Stimulated activated CD4-positive, alpha-beta T cell treated with anti-CD3 and anti-CD28 coated beads, Interleukin-15, amount 100 ng/mL, for 24 hours (primary cell): ENCODE data around the gene ASAP3.
A peak's percentile ranks its signal among the peaks of the same experiment; 100 is the strongest.

Source experiments
- DNase-seq: peaks from one replicate; pipeline ENCODE4 v3.0.0-alpha.2; 2020

Gene ASAP3

DNA sequence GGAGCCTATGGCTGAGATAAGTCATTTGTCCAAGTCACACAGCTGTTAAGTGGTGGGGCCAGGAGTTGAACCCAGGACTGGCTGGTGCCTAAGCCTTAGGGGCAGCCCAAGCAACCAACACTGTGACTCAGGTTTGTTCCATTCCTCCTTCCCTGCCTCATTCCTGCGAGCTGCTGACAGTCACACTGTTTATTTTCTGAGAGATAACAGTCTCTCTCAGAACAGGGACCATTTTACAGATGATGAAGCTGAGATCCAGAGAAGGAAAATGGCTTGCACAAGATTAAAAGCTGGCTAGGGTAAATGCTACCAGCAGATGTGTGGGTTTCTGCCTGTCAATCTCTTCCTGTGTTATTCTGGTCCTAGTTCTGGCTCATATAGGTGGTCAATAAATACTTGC lies 35.1 kb downstream of the ASAP3 start:
- DNase-seq: no peak

DNA sequence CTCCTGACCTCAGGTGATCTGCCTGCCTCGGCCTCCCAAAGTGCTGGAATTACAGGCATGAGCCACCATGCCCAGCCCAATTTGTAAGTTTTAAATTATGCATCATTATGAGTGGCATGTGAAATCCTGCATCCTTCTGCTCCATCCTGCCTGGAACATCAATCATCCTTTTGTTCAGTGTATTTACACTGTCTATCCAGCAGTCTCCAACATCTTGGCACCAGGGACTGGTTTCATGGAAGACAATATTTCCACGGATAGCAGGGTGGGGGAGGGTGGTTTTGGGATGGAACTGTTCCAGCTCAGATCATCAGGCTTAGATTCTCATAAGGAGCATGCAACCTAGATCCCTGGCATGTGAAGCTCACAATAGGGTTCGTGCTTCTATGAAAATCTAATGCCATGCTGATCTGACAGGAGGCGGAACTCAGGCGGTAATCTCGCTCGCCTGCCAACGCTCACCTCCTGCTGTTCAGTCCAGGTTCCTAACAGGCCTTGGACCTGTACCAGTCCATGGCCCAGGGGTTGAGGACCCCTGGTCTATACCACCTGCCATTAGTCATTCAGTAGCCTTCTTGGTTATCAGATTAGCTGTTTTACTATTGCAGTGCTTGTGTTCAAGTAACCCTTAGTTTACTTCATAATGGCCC lies 37.2 kb downstream of the ASAP3 start:
- no peak for DNase-seq

DNA sequence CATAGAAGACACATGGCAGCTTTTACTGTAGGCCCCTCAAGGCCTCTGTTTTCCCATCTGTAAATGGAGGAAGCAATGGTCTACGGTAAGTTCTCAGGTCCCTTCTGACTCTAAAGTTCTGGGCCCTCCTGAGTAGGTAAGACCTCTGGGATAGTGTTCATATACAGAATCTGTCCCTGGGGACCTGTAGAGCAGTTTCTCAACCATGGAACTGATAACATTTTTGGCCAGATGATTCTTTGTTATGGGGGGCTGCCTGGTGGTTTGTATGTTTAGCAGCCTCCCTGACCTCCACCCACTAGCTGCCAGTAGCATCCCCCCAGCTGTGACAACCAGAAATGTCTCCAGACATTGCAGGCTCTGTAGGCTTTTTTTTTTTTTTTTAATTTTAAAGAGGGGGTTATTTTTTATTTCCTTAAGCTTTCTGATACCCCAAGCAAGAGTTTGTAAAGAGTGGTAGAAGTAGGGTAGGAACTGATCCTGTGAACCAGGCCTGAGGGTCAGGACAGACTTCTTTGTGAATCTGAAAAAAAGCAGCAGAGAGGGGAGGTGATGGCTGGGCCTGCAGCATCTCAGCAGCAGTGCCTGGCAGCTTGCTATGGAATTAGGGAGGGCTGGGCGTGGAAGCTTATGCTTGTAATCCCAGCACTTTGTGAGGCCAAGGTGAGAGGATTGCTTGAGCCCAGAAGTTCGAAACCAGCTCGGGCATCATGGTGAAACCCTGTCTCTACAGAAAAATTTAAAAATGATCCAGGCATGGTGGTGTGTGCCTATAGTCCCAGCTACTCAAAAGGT lies 39.2 kb downstream of the ASAP3 start:
- no peak for DNase-seq

DNA sequence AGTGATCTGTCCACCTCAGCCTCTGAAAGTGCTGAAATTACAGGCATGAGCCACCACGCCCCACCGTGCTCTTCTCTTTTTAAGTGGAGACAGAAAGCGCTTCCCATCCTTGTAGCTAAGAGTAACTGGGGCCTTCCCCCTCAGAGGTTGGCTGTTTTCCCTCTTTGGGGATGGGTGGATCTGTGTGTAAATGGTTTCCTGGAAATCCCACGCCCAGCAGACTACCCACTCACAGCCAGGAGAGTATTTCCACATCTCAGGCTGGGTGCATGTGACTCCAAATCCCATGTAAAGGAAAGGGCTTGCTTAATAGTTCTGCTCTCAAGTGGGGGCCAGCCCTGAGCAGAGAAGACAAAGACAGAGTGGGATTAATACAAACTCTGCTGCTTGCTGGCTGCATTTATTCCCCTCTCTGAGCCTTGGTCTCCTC lies 39.9 kb downstream of the ASAP3 start:
- no peak for DNase-seq

DNA sequence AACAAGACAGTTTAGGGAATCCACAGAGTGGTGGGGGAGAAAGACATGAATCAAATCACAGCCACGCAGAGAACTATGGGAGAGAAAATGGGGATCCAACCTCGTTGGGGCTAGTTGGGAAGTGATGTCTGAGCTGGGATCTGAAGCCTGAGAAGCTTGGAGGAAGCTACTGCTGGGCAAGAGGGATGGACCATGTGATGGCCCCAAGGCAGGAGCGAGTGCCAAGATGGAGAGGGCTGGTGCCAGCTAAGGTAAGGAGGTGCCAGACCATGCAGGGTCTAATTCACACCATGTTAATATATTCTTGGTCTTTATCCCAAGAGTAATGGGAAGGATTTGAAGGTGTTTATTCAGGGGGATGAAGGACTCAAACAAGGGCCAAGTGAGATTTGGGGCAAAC lies 41.2 kb downstream of the ASAP3 start:
- no peak for DNase-seq

DNA sequence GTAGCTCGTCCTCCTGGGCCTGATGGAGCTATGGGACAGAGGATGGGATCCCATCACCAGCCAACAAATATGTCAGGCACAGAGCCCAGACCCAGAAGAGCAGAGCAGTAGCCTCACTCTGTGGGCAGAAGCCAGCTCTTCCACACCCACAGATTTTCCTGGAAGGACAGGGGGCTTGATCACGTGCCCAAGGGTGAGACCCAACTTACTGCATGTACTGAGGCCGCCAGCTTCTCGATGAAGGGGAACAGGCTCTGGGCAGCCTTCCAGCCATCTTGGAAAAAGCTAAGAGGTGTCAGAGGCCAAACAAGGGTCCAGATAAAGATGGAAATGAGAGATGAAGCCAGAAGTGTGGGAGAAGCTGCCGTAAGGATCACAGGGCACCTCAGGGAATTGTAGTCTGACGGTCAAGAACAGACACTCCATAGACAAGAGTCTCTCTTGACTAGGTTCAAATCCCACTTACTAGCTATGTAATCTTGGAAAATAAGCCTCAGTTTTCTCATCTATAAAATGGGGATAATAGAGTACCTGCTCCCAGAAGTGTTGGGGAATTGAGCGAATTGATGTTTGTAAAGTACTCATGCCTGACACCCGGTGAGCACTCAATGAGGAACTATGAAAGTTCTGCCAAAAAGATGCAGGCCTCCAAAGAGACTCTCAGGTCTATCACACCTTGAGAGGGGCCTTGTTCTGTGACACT lies 42.4 kb downstream of the ASAP3 start:
- no peak for DNase-seq

DNA sequence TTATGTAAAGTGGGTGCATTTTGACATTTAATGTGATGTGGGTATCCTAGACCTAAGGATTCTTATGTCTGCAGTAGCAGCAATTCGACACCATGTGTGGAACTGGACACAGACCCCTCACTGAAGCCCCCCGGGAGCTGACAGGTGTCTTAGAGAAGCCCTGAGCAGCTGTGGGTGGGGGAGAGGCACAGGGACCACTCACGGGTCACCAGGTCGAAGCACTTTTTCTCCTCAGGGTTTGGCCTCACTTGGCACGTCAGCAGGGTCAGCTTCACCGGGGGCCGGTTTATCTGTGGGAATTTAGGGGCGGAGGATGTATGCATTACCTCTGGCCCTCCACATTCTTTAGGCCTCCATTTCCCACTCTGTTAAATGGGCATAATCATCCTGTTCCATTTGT lies 45.4 kb downstream of the ASAP3 start:
- DNase-seq: no peak

DNA sequence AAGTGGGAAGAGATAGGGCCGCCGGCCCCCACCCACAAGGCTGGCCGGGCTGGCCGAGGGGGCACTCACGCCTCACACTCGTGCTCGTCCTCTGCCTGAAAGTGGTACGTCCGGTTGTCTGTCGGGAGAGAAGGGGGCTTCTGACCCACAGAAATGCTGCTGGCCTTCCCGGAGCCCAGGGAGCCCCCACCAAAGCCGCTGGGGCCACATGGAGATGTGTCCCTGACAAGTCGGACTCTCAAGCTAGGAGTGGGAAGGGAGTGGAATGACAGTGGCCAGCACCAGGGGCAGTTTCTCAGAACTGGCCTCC lies 46.7 kb downstream of the ASAP3 start:
- DNase-seq: no peak

DNA sequence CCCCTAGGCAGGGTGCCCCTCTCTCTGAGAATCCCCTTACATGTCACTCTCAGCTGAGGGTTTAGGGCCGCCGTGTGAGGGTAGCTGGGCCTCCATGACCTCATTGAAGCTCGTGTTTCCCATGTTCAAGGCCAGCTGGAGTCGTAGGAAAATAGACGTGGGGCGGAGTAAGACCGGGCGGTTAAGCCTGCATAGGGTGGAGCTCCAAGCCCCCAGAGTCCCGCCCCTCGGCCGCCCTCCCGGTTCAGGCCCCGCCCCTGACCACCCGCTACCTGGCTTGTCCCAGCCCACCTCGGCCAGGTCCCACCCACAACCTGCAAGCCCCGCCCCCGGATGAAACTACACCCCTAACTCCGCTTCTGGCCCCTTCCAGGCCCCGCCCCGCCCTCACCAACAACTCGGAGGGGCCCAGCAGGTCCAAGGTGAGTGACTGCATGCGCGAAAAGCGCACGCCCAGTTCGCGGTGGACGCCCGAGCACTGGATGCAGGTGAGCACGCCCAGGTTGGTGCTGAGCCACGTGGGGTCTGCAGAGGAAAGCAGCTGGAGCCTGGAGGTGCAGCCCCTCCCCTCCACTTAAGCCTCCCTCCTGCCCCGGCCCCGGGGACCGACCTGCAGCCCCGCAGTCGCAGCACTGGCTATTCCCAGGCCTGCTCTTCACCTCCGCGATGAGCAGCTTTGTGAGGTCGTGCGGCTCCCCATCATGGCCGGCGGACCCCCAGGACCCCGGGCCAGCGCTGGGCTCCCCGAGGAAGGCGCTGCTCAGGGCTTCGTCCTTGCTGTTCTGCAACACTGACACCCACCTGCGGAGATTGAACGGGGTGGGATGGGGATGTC lies 47.2 kb downstream of the ASAP3 start:
- peak; percentile 51 for DNase-seq

DNA sequence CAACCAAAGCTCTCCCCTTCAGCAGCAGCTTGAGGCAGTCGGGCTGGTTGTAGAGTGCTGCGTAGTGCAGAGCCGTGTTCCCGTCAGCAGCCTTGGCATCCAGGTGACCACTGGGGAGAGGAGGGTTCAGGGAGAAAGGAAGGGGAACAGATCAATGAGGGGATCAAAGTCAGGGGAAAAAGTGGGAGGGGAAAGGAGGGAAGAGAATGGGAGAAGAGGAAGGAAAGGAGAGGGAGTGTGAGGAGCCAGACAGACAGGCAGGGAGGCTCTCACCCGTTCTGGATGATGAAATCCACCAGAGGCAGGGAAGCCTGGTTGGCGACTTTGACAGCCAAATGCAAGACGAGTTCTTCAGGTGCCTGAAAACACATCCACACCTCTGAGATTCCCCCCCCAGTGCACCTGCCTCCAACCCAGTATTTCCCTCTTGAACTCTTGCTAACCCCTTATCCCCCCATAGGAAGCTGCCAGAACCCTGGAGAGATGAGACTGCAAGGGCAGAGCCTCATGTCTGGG lies 49.7 kb downstream of the ASAP3 start:
- no peak for DNase-seq

DNA sequence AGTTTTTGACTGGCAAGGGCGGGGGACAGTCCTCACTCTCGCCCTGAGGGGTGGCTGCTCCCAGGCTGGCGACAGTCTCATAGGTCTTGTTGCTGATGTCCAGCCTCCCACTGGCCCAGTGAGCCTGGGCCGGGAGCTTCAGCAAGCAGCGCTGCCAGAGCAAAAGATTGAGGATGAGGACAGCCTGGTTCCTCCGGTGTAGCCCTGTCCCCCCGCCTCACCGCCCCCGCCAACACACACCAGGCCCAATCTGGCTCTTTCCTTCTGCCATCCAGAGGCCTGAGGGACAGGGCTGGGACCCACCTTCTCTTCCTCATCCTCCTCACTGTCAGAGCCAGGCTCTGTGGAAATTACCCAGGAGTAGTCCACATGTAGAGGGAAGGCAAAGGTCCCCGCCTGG lies 50.9 kb downstream of the ASAP3 start:
- DNase-seq: no peak

DNA sequence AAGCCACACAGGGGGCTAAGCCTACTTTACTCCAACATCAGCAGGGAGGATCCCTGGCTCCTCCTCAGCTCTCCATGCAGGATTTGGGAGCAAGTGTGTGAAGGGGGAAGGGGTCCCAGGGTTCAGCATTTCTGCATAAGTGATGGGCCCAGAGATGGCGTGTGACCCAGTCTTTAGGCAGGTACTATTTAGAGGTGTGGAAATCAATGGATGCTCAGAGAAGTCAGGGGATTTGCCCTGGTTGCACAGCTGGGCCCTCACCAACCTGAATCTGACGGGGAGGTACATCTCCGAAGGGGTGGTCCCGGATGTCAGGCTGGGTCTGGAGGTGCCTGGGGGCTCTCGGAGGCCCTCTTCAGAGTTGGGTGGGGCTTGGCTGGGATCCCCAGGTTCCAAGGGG lies 52.5 kb downstream of the ASAP3 start:
- DNase-seq: no peak

DNA sequence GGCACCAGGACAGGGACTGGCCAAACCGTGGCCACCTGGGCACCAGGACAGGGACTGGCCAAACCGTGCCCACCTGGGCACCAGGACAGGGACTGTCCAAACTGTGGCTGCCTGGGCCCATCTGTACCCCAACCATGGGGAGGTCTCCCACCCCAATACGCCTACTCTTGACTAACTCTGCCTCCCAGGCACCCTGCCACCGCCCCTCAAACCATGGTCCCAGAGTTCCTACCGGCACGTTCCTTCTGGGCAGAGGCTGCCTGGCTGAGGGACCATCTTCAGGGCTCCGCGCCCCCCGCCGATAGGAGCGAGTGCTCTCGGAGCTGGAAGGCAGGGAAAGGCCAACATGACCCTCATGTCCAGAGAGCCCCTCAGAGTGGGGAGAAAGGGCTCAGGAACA lies 53.2 kb downstream of the ASAP3 start:
- DNase-seq: no peak

DNA sequence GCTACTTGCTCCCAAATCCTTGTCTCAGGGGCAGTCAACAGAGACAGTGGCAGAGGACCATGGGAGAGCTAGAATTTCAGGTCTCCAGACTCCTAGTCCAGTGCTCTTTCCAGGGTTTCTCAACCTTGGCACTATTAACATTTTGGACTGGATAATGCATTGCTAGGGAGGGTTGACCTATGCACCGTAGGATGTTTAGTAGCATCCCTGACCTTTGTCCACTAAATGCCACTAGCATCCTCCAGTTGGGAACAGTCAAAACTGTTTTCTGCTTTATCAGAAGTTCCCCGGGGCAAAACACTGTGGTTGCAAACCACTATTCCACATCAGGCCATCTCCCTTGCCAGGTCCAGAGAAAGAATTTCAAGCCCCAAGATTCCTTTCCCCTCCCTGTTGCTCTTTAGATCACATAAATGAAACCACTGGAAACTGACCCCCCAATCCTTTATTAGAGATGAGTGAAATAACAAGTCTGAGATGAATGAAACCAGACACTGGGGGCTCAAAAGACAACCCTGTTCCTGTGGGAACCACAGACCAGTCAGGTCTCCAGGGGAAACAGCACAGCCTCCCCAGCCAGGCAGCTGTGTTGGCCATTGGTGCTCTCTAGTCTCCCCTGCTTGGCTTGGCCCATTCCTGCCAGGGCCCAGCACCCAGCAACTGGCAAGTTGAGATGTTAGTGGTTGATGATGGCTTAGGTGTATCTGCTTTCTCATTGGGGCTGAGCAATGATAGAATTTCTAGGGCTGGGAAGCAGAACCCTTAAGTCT lies 55.7 kb downstream of the ASAP3 start:
- no peak for DNase-seq

DNA sequence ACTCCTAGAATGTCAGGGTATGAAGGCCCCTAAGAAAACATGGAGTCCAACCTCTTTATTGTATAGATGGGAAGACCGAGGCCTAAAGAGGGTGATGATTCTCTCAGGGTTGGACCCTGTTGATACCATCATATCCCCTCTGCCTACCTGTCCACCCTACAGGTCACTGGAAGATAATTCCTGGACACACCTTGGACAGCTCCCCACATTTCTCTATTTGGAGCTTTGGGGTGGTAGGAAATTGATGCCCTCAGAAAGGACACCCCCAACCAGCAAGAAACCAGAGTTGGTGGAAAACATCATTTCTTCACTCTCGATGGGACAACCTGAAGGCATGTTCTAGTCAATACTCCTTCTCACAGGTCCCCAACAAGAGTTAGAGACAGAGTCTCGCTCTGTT lies 56.4 kb downstream of the ASAP3 start:
- DNase-seq: no peak

DNA sequence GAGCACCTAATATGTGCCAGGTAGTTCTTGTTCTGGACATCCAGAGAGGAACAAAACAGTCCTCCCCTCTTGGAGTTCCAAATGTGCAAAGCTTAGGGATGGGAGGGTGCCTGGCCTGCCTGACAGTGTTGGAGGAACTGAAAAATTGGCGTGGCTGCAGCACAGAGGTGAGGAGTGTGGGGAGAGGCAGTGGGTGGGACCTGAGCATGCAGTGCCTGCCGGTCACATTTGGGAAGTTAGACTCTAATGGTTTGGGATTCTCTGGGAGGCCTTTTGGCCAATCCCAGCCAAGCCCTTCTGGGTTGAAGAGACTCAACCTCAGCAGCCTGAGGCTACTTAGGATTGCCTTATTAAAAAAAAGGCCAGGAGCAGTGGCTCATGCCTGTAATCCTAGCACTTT lies 57.2 kb downstream of the ASAP3 start:
- DNase-seq: no peak

DNA sequence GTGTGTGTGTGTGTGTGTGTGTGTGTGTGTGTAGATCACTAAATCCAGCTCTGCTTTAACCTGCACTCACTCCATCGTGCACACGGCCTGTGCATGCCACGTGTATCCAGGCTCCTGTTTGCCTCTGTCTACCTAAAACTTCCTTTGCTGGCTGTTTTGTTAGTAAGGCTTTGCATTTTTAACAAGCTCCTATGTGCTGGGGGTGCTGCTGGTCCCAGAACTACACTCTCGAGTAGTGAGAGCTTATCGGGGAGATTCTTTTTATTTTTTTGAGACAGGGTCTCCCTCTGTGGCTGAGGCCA lies 58.8 kb downstream of the ASAP3 start:
- DNase-seq: no peak

DNA sequence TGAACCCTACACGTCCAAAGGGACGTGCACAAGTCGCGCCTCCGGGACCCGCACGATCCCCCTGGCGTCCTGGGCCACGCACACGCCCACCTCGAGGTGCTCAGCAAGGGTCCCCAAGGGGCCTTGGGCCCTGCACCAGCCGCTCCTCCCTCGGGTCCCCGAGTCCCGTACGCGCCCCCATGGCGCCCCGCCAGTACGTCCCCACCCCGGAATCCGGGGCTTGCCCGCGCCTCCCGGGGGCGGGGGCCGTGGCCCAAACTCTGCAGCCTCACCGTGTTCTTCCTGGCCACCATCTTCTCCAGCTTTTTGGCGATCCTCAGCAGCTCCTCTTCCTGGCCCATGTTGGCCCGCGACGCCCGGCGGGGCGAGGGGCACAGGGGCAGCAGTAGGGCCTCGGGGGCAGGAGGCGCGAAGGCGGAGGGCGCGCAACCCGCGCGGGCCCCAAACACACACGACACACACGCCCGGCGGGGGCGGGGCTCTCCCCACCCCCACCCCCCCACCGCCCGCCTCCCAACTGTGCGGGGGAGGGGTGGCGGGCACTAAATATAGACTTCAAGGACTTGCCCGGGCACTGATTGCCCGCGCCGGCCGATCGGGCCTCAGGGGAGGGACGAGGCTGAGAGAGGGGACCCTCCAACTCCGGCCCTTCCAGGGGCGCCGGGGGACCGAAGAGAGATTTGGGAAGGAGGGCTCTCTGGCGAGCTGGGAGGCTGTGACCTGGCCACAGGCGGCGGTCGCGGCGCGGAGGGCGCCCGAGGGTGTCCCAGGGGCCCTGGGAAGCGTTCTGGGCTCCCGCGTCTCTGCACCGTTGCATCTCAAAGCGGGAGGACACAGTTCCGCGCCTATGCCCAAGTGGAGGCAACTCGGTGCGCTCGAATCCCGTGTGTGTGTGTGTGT lies 59.4 kb downstream of the ASAP3 start, which contains the start of gene TCEA3:
TSS of gene TCEA3 (minus strand) at position 456 of the 900 bp plus-strand sequence. CDS start at position 341, 115 bp downstream.
- DNase-seq: peak; percentile 35

DNA sequence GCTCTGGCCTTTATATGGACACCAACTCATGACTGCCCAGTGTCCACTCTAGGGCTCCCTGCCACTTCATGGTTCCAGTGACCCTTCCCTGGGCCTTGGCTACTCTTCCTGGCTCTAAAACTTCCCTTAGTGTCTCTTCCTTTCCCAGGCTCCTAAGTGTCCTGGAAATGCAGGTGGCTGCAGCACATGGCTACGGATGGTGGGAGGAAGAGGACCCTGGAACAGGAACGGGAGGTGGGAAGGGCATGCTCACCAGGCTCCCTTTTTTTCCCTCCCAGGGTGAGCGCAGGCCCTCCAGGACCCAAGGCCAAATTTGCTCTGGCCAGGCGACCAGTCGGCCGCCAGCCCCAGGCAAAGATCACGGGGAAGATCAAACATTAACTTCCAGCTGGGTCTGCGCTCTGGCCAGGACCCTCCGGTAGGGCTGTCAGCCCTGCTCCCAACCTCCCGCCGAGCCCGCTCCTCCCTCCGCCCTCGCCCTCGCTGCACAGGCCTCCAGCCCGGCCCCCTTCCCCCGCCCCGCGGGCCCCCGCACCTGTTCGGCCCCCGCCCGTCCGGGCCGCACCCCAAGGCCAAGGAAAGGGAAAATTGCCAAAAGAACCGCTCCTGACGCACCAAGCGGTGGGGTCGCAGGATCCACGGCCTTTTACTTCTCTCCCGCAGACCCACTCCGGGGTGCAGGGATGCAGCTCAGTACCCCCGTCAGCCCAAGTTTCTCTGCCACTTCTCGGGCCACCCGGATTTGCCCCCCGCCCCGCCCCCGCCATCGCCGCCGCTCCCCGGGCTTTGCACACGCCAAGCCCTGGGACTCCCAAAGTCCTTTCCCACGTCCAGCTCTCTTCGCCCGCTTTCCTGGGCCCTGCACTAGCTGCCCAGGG lies 60.3 kb downstream of the ASAP3 start:
- peak; percentile 28 for DNase-seq

DNA sequence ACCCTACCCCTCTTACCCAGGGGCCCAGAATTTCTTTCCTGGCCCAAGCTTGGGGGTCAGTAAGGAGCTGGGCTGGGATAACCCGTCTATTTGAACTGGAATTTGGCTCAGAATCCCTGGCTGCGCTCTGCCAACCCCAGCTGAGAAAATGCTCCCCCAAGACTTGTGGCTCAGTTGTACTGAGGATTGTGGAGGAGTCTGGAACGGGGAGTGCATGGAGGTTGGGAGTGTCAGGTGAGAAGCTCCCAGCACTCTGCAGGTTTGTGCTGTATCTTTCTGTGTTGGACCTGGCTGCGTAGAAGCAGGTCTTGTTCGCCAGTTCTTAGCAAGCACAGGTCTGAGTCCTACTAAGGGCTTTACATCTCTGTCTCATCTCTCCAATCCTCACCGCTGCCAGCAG lies 61.0 kb downstream of the ASAP3 start:
- DNase-seq: no peak
